SK-N-SH treated with all-trans-retinoic acid at 6 μM for 48 hours (cell line): Measurements from ENCODE around the gene HERPUD2.

Experiments used
- ISL1 ChIP-seq: fragments of 250-450 bp; sonication (Bioruptor Pico); IDR thresholded peaks from 2 replicates; pipeline ENCODE4 v2.1.2; 2022; ENCODE audit warnings: mild to moderate bottlenecking, moderate library complexity
- TSHZ2 ChIP-seq: fragments of 250-450 bp; sonication (Bioruptor Pico); IDR thresholded peaks from 2 replicates; pipeline ENCODE4 v1.5.0; 2020; ENCODE audit warnings: mild to moderate bottlenecking, moderate library complexity
- TF ChIP-seq, protein P1 (sequence below): fragments of 250-450 bp; sonication (Bioruptor Pico); IDR thresholded peaks from 2 replicates; pipeline ENCODE4 v1.5.1; 2020; ENCODE audit warnings: low read depth, mild to moderate bottlenecking, moderate library complexity
- TF ChIP-seq, protein P2 (sequence below): fragments of 250-450 bp; sonication (Bioruptor Pico); IDR thresholded peaks from 2 replicates; pipeline ENCODE4 v1.8.0; 2020; ENCODE audit warnings: mild to moderate bottlenecking, moderate library complexity, borderline replicate concordance

DNA sequence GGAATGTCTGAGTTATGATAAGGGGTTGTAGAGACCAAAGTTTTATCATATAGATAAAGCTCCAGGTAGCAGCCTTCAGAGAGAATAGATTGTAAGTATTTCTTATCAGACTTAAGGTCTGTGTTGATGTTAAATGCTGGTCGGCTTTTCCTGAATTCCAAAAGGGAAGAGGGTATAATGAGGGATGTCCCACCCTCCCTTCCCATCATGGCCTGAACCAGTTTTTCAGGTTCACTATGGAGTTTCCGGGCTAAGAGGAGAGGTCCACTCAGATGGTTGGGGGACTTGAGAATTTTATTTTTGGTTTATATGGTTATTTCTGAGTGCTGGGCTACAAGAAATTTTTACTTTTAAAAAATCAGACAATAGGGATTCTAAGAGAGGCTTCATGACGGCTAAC is 45.2 kb downstream of the HERPUD2 start:
- TF ChIP-seq ISL1 (CRISPR knock-in tag) (no peak), TSHZ2 (CRISPR knock-in tag) (no peak)
- TF ChIP-seq, protein P1, sequence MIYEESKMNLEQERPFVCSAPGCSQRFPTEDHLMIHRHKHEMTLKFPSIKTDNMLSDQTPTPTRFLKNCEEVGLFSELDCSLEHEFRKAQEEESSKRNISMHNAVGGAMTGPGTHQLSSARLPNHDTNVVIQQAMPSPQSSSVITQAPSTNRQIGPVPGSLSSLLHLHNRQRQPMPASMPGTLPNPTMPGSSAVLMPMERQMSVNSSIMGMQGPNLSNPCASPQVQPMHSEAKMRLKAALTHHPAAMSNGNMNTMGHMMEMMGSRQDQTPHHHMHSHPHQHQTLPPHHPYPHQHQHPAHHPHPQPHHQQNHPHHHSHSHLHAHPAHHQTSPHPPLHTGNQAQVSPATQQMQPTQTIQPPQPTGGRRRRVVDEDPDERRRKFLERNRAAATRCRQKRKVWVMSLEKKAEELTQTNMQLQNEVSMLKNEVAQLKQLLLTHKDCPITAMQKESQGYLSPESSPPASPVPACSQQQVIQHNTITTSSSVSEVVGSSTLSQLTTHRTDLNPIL (CRISPR knock-in tag): no peak
- TF ChIP-seq, protein P2, sequence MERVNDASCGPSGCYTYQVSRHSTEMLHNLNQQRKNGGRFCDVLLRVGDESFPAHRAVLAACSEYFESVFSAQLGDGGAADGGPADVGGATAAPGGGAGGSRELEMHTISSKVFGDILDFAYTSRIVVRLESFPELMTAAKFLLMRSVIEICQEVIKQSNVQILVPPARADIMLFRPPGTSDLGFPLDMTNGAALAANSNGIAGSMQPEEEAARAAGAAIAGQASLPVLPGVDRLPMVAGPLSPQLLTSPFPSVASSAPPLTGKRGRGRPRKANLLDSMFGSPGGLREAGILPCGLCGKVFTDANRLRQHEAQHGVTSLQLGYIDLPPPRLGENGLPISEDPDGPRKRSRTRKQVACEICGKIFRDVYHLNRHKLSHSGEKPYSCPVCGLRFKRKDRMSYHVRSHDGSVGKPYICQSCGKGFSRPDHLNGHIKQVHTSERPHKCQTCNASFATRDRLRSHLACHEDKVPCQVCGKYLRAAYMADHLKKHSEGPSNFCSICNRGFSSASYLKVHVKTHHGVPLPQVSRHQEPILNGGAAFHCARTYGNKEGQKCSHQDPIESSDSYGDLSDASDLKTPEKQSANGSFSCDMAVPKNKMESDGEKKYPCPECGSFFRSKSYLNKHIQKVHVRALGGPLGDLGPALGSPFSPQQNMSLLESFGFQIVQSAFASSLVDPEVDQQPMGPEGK (CRISPR knock-in tag): no peak
